Measurements from ENCODE around the gene UAP1. TPM values are rescaled to one million over a fixed set of nuclear protein-coding genes. Genes with fewer than 3 reads are reported as not detected.

Gene UAP1
- polyA plus RNA-seq, 1 of the 3 experiments (the other 2 are of a cell fraction): 32.3 TPM

DNA sequence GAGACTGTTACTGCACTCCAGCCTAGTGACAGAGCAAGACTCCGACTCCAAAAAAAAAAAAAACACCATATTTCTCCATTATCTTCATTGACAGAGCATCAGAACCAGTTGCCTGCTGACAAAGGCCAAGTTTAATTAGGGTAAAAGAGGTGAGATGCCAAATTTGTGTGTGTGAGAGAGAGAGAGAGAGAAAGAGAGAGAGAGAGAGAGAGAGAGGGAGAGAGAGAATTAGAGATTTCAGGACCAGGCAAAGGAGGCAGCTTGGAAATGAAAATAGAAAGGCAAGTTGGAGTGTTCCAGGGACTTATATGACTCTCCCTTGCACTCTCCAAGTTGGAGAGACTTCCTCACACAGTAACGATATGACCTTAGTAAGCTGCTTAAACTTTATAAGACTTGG is 24.3 kb upstream of the UAP1 start:
- Histone ChIP-seq H3K4me2 (no peak overlapping the region), H3K4me1 (ENCODE audit: control insufficient read depth in 1 of 2, insufficient read depth in 2 of 2, low read depth in 1 of 2, low read length in 1 of 2) (peaks cover 0 to 15% of the 10 kb centered on the region in 2 experiments; a peak in 3 of 4 replicates), H3K9ac (no peak overlapping the region), H3K27ac (ENCODE audit: low read depth in 2 of 2, low read length in 1 of 2) (peak overlapping the region in 1 of 2 experiments; percentile 91; a peak in 2 of 4 replicates), H3K9me2 (no peaks in the 10 kb centered on the region), H3K9me3 (no peaks in the 10 kb centered on the region), H3K4me3 (ENCODE audit: low read depth in 2 of 2, low read length in 1 of 2) (no peak overlapping the region), H3K36me3 (replicated peaks in 1 of 2; ENCODE audit: control insufficient read depth in 1 of 2, insufficient read depth in 2 of 2, low read length in 1 of 2) (no peaks in the 10 kb centered on the region), H3K79me2 (ENCODE audit: insufficient read depth) (no peaks in the 10 kb centered on the region), H3F3A (replicated peaks; ENCODE audit: insufficient read depth) (peaks cover 57% of the 10 kb centered on the region), H3K27me3 (ENCODE audit: insufficient read depth) (no peaks in the 10 kb centered on the region), H2AFZ (ENCODE audit: low read depth) (no peak overlapping the region), H4K20me1 (ENCODE audit: insufficient read depth) (no peaks in the 10 kb centered on the region)
- no peak for DNase-seq
- TF ChIP-seq SMC3 (IDR thresholded peaks at IDR 0.05; ENCODE audit: low read depth, low read length) (no peak), RXRA (IDR thresholded peaks at IDR 0.05; ENCODE audit: borderline replicate concordance, low read depth) (no peak)
- TF ChIP-seq, protein P1, sequence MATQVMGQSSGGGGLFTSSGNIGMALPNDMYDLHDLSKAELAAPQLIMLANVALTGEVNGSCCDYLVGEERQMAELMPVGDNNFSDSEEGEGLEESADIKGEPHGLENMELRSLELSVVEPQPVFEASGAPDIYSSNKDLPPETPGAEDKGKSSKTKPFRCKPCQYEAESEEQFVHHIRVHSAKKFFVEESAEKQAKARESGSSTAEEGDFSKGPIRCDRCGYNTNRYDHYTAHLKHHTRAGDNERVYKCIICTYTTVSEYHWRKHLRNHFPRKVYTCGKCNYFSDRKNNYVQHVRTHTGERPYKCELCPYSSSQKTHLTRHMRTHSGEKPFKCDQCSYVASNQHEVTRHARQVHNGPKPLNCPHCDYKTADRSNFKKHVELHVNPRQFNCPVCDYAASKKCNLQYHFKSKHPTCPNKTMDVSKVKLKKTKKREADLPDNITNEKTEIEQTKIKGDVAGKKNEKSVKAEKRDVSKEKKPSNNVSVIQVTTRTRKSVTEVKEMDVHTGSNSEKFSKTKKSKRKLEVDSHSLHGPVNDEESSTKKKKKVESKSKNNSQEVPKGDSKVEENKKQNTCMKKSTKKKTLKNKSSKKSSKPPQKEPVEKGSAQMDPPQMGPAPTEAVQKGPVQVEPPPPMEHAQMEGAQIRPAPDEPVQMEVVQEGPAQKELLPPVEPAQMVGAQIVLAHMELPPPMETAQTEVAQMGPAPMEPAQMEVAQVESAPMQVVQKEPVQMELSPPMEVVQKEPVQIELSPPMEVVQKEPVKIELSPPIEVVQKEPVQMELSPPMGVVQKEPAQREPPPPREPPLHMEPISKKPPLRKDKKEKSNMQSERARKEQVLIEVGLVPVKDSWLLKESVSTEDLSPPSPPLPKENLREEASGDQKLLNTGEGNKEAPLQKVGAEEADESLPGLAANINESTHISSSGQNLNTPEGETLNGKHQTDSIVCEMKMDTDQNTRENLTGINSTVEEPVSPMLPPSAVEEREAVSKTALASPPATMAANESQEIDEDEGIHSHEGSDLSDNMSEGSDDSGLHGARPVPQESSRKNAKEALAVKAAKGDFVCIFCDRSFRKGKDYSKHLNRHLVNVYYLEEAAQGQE (IDR thresholded peaks at IDR 0.05; ENCODE audit: low read depth, low read length): no peak
- WGBS (ENCODE audit: low lambda C conversion rate): 88% methylated on average over 2 of the region's 2 CpGs
- POLR2A ChIA-PET: no interaction called here
- CTCF ChIA-PET: interaction anchor here (2.4 kb wide), 1 partner anchor 9 kb away, joined by 7 read pairs; no protein-coding TSS in a partner anchor

DNA sequence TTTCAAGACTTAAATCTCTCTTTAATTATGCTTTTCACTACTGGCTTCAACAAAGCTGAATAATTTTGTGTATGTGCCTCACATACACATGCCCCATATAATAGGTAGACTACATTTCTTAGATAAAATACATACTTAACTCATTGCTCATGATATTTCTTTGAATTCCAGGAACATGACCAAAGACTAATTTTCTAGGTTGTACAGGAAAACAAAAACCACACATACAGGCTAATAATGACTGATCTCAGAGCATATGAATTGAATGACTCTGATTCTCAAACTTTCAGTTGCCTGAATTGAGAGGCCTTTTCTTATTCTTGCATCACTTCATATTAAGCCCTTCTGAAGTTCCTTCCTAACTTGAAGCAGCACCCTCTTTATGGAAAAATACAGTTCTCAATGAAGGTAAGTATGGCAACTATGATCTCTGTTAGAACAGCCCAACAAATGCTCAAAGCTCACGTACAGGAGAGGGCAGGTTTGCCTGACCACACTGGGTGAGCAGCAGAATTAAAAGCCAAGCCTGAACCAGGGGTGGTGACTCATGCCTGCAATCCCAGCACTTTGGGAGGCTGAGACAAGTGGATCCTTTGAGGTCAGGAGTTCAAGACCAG is 22.6 kb upstream of the UAP1 start:
- no peaks in the 10 kb centered on the region for H3K27me3 ChIP-seq (ENCODE audit: insufficient read depth)
- peak overlapping the region; percentile 48 to 91; a peak in 3 of 4 replicates for H3K27ac ChIP-seq (ENCODE audit: low read depth in 2 of 2, low read length in 1 of 2)
- peaks cover 0 to 15% of the 10 kb centered on the region in 2 experiments; a peak in 3 of 4 replicates for H3K4me1 ChIP-seq (ENCODE audit: control insufficient read depth in 1 of 2, insufficient read depth in 2 of 2, low read depth in 1 of 2, low read length in 1 of 2)
- peak overlapping the region; percentile 57 for H3K9ac ChIP-seq
- H3F3A ChIP-seq (replicated peaks; ENCODE audit: insufficient read depth): peaks cover 64% of the 10 kb centered on the region
- H3K36me3 ChIP-seq (replicated peaks in 1 of 2; ENCODE audit: control insufficient read depth in 1 of 2, insufficient read depth in 2 of 2, low read length in 1 of 2): peaks cover 0 to 5% of the 10 kb centered on the region in 2 experiments
- no peaks in the 10 kb centered on the region for H3K9me2 ChIP-seq
- no peak for DNase-seq
- no peak overlapping the region for H2AFZ ChIP-seq (ENCODE audit: low read depth)
- no peaks in the 10 kb centered on the region for H4K20me1 ChIP-seq (ENCODE audit: insufficient read depth)
- WGBS (ENCODE audit: low lambda C conversion rate): 20% methylated on average over 1 of the region's 1 CpG
- POLR2A ChIA-PET: no interaction called here
- 0 out of 2 replicates have a peak overlapping the region, but pooled peaks have one; percentile 12 for H3K4me2 ChIP-seq
- CTCF ChIA-PET: interaction anchor here (0.9 kb wide), 2 partner anchors 11 to 19 kb away, joined by 3 read pairs; no protein-coding TSS in a partner anchor
- H3K79me2 ChIP-seq (ENCODE audit: insufficient read depth): no peaks in the 10 kb centered on the region
- H3K4me3 ChIP-seq (ENCODE audit: low read depth in 2 of 2, low read length in 1 of 2): no peak overlapping the region
- H3K9me3 ChIP-seq: peaks cover 4% of the 10 kb centered on the region; the same call in 1 of the 2 replicates
- TF ChIP-seq FOXM1 (IDR thresholded peaks at IDR 0.05; ENCODE audit: low read depth): no peak
- no peak for TF ChIP-seq EZH2phosphoT487 (IDR thresholded peaks at IDR 0.05; ENCODE audit: borderline replicate concordance, low read depth)
- no peak for TF ChIP-seq SIN3A (IDR thresholded peaks at IDR 0.05; ENCODE audit: borderline replicate concordance, low read depth, low read length)
- TF ChIP-seq, protein P2, sequence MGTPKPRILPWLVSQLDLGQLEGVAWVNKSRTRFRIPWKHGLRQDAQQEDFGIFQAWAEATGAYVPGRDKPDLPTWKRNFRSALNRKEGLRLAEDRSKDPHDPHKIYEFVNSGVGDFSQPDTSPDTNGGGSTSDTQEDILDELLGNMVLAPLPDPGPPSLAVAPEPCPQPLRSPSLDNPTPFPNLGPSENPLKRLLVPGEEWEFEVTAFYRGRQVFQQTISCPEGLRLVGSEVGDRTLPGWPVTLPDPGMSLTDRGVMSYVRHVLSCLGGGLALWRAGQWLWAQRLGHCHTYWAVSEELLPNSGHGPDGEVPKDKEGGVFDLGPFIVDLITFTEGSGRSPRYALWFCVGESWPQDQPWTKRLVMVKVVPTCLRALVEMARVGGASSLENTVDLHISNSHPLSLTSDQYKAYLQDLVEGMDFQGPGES (IDR thresholded peaks at IDR 0.05; ENCODE audit: low read depth, low read length): no peak
- peak; percentile 83 for TF ChIP-seq FOSL2 (IDR thresholded peaks at IDR 0.05; ENCODE audit: borderline replicate concordance, low read depth)
- TF ChIP-seq, protein P3, sequence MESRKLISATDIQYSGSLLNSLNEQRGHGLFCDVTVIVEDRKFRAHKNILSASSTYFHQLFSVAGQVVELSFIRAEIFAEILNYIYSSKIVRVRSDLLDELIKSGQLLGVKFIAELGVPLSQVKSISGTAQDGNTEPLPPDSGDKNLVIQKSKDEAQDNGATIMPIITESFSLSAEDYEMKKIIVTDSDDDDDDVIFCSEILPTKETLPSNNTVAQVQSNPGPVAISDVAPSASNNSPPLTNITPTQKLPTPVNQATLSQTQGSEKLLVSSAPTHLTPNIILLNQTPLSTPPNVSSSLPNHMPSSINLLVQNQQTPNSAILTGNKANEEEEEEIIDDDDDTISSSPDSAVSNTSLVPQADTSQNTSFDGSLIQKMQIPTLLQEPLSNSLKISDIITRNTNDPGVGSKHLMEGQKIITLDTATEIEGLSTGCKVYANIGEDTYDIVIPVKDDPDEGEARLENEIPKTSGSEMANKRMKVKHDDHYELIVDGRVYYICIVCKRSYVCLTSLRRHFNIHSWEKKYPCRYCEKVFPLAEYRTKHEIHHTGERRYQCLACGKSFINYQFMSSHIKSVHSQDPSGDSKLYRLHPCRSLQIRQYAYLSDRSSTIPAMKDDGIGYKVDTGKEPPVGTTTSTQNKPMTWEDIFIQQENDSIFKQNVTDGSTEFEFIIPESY (IDR thresholded peaks at IDR 0.05; ENCODE audit: borderline replicate concordance, low read depth): no peak; the same call in 1 of the 2 replicates
- peak; percentile 88 for TF ChIP-seq TEAD4 (IDR thresholded peaks at IDR 0.05; ENCODE audit: borderline replicate concordance, insufficient read depth)
- TF ChIP-seq, protein P4, sequence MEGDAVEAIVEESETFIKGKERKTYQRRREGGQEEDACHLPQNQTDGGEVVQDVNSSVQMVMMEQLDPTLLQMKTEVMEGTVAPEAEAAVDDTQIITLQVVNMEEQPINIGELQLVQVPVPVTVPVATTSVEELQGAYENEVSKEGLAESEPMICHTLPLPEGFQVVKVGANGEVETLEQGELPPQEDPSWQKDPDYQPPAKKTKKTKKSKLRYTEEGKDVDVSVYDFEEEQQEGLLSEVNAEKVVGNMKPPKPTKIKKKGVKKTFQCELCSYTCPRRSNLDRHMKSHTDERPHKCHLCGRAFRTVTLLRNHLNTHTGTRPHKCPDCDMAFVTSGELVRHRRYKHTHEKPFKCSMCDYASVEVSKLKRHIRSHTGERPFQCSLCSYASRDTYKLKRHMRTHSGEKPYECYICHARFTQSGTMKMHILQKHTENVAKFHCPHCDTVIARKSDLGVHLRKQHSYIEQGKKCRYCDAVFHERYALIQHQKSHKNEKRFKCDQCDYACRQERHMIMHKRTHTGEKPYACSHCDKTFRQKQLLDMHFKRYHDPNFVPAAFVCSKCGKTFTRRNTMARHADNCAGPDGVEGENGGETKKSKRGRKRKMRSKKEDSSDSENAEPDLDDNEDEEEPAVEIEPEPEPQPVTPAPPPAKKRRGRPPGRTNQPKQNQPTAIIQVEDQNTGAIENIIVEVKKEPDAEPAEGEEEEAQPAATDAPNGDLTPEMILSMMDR (IDR thresholded peaks at IDR 0.05): no peak
- TF ChIP-seq FOXJ3 (CRISPR knock-in tag; IDR thresholded peaks at IDR 0.05): no peak
- no peak for TF ChIP-seq ELF1 (IDR thresholded peaks at IDR 0.05)
- TF ChIP-seq, protein P5, sequence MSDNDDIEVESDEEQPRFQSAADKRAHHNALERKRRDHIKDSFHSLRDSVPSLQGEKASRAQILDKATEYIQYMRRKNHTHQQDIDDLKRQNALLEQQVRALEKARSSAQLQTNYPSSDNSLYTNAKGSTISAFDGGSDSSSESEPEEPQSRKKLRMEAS (IDR thresholded peaks at IDR 0.05; ENCODE audit: low read depth): no peak
- peak; percentile 79 for TF ChIP-seq TCF12 (IDR thresholded peaks at IDR 0.05)
- TF ChIP-seq RCOR1 (IDR thresholded peaks at IDR 0.05; ENCODE audit: low read length): no peak
- no peak for TF ChIP-seq GATA2 (CRISPR knock-in tag; IDR thresholded peaks at IDR 0.05)

All from SK-N-SH (cell line).